OCI-LY3 (cell line): ENCODE measurements around the gene MRPS5.

Experiments
- H2AFZ ChIP-seq: fragments of 200-600, 300-600 bp; shearing (Covaris generic); 2 replicates; pipeline ENCODE4 v1.6.0; 2014; ENCODE audit warnings: antibody characterized with exemption, low read depth, low read length
- H3K27ac ChIP-seq: fragments of 200-600, 300-600 bp; sonication (generic); 2 replicates; pipeline ENCODE4 v1.5.1; 2014; ENCODE audit warnings: mild to moderate bottlenecking, low read length, moderate library complexity, mixed read lengths
- H3K27me3 ChIP-seq: fragments of 200-600, 300-600 bp; sonication (generic); 2 replicates; pipeline ENCODE4 v1.6.1; 2014; ENCODE audit warnings: low read depth, low read length, mixed read lengths
- H3K36me3 ChIP-seq: fragments of 200-600, 300-600 bp; sonication (generic); replicated peaks from 2 replicates; pipeline ENCODE3; 2014; ENCODE audit warnings: low read depth, low read length, mixed read lengths
- H3K4me1 ChIP-seq: fragments of 300-600, 200-600 bp; sonication (generic); 2 replicates; pipeline ENCODE4 v1.6.1; 2014; ENCODE audit warnings: low read length, mixed read lengths
- H3K4me2 ChIP-seq: fragments of 200-600, 300-600 bp; sonication (generic); 2 replicates; pipeline ENCODE4 v1.6.1; 2014; ENCODE audit warnings: low read length, mixed read lengths
- H3K4me3 ChIP-seq: fragments of 300-600, 200-600 bp; sonication (generic); 2 replicates; pipeline ENCODE4 v1.5.1; 2014; ENCODE audit warnings: antibody characterized with exemption, mild to moderate bottlenecking, low read length, moderate library complexity
- H3K79me2 ChIP-seq: fragments of 300-600, 200-600 bp; shearing (Covaris generic); 2 replicates; pipeline ENCODE4 v1.6.1; 2014; ENCODE audit warnings: mild to moderate bottlenecking, low read length, mixed read lengths
- H3K9ac ChIP-seq: fragments of 300-600, 200-600 bp; shearing (Covaris generic); 2 replicates; pipeline ENCODE4 v1.6.0; 2014; ENCODE audit warnings: mild to moderate bottlenecking, low read length, moderate library complexity
- H3K9me3 ChIP-seq: fragments of 200-600, 300-600 bp; shearing (Covaris generic); 2 replicates; pipeline ENCODE4 v1.6.1; 2014; ENCODE audit warnings: low read length, mixed read lengths; ENCODE audit not compliant: insufficient read depth
- H4K20me1 ChIP-seq: fragments of 200-600, 300-600 bp; sonication (generic); 2 replicates; pipeline ENCODE4 v1.6.1; 2016; ENCODE audit warnings: low read length, mixed read lengths; ENCODE audit not compliant: insufficient read depth
- CTCF ChIP-seq: fragments of 200-600, 300-600 bp; sonication (generic); IDR thresholded peaks from 2 replicates; pipeline ENCODE4 v1.5.1; 2014; ENCODE audit warnings: antibody characterized with exemption, low read length, low read depth
- EZH2phosphoT487 ChIP-seq: fragments of 200-600 bp; shearing (Covaris generic); IDR thresholded peaks from 2 replicates; pipeline ENCODE4 v1.6.1; 2018; ENCODE audit warnings: antibody characterized with exemption, mixed run types, low read depth

The MRPS5 gene

GRCh38 chr2:95149397-95149984, 27.9 kb upstream of the MRPS5 start:
- H3K36me3 ChIP-seq, result peaks cover 45% of the 10 kb centered on the region
- H3K27ac ChIP-seq, result no peak overlapping the region
- no peak overlapping the region for H3K4me3 ChIP-seq
- no peak for TF ChIP-seq EZH2phosphoT487
- no peak for TF ChIP-seq CTCF
- no peak overlapping the region for H3K4me2 ChIP-seq
- H2AFZ ChIP-seq, result no peak overlapping the region
- H3K79me2 ChIP-seq, result no peaks in the 10 kb centered on the region
- H3K4me1 ChIP-seq, result no peaks in the 10 kb centered on the region
- no peaks in the 10 kb centered on the region for H4K20me1 ChIP-seq
- no peaks in the 10 kb centered on the region for H3K27me3 ChIP-seq
- H3K9me3 ChIP-seq, result peaks cover 52% of the 10 kb centered on the region
- no peak overlapping the region for H3K9ac ChIP-seq

- Histone ChIP-seq H3K79me2 (no peaks in the 10 kb centered on the region), H3K27me3 (no peaks in the 10 kb centered on the region), H3K4me3 (no peak overlapping the region), H3K4me2 (no peak overlapping the region), H3K9ac (no peak overlapping the region), H3K9me3 (peaks cover 21% of the 10 kb centered on the region), H3K27ac (no peak overlapping the region), H4K20me1 (no peaks in the 10 kb centered on the region), H3K36me3 (peaks cover 5% of the 10 kb centered on the region), H2AFZ (no peak overlapping the region), H3K4me1 (no peaks in the 10 kb centered on the region)
- TF ChIP-seq EZH2phosphoT487, result no peak
- TF ChIP-seq CTCF, result no peak
Observed at GRCh38 chr2:95143838-95144237, 22.2 kb upstream of the MRPS5 start.

- Histone ChIP-seq H3K79me2 (no peaks in the 10 kb centered on the region), H3K4me2 (no peak overlapping the region), H3K36me3 (peaks cover 4% of the 10 kb centered on the region), H4K20me1 (no peaks in the 10 kb centered on the region), H3K27ac (no peak overlapping the region), H3K9me3 (0 out of 2 replicates have a peak, but pooled peaks cover 2% of the 10 kb centered on the region), H3K4me3 (no peak overlapping the region), H3K9ac (no peak overlapping the region), H3K27me3 (no peaks in the 10 kb centered on the region), H3K4me1 (no peaks in the 10 kb centered on the region), H2AFZ (no peak overlapping the region)
- TF ChIP-seq EZH2phosphoT487 (no peak), CTCF (no peak)
Observed at GRCh38 chr2:95138702-95139101, 17.1 kb upstream of the MRPS5 start.

GRCh38 chr2:95122197-95122551, 566 bp upstream of the MRPS5 start:
- peak overlapping the region; percentile 94 for H2AFZ ChIP-seq
- peaks cover 7% of the 10 kb centered on the region for H3K36me3 ChIP-seq
- peak overlapping the region; percentile 93 for H3K9ac ChIP-seq
- TF ChIP-seq CTCF (no peak), EZH2phosphoT487 (no peak)
- peak overlapping the region; percentile 90 for H3K4me2 ChIP-seq
- H3K79me2 ChIP-seq, result peaks cover 44% of the 10 kb centered on the region
- H3K4me1 ChIP-seq, result peaks cover 17% of the 10 kb centered on the region
- H3K4me3 ChIP-seq, result peak overlapping the region; percentile 99
- H4K20me1 ChIP-seq, result peaks cover 8% of the 10 kb centered on the region
- no peaks in the 10 kb centered on the region for H3K27me3 ChIP-seq
- H3K27ac ChIP-seq, result no peak overlapping the region
- H3K9me3 ChIP-seq, result no peaks in the 10 kb centered on the region
